Hepatocyte (in vitro differentiated cells): ENCODE data around the gene GANC.

Experiments
- CTCF ChIP-seq: fragments of 200-600 bp; sonication (generic); IDR thresholded peaks from 2 replicates; pipeline ENCODE4 v1.5.1; 2016; ENCODE audit warnings: antibody characterized with exemption, mild to moderate bottlenecking; ENCODE audit not compliant: poor library complexity
- EZH2 ChIP-seq: fragments of 200-600 bp; sonication (generic); IDR thresholded peaks from 2 replicates; pipeline ENCODE4 v1.6.1; 2016; ENCODE audit warnings: antibody characterized with exemption, mild to moderate bottlenecking, borderline replicate concordance

- TF ChIP-seq CTCF (no peak), EZH2 (no peak)
These were observed 86.2 kb downstream of the GANC start, which contains the start of gene CAPN3 for GRCh38 chr15:42359249-42359648.
